ENCODE measurements around the gene FIG4. TPM values are rescaled to one million over a fixed set of nuclear protein-coding genes. Genes with fewer than 3 reads are reported as not detected.
"Not testable (repeated sequence)": the region's sequence is repeated elsewhere in the genome, so short reads cannot be mapped to it uniquely, and the experiment has no call there.

FIG4 gene
- total and polyA plus RNA-seq, 8 donors: 5.8 to 29.0 (median 7.8) TPM

GRCh38 chr6:109738667-109739066 is 47.6 kb downstream of the FIG4 start:
- intact Hi-C loops (cut with DNase I; ENCODE audit: low total_unique reads): no loop called here
- Histone ChIP-seq H3K27me3 (no peaks in the 10 kb centered on the region), H3K36me3 (peaks cover 9 to 69% (median 62%) of the 10 kb centered on the region in 4 donors), H3K4me3 (no peak overlapping the region), H3K27ac (no peak overlapping the region), H3K9me3 (no peaks in the 10 kb centered on the region), H3K4me1 (no peaks in the 10 kb centered on the region)
- WGBS, 5 donors: 86 to 94% (median 88%) methylated on average over 2 of the region's 2 CpGs
- TF ChIP-seq POLR2A (IDR thresholded peaks at IDR 0.05) (no peak), EP300 (IDR thresholded peaks at IDR 0.05) (no peak), POLR2AphosphoS5 (IDR thresholded peaks at IDR 0.05) (no peak), CTCF (IDR thresholded peaks at IDR 0.05) (no peak)
- DNase-seq: no peak

GRCh38 chr6:109739686-109740085 is 48.6 kb downstream of the FIG4 start:
- Histone ChIP-seq H3K4me1 (no peaks in the 10 kb centered on the region), H3K36me3 (peaks cover 9 to 77% (median 67%) of the 10 kb centered on the region in 4 donors), H3K9me3 (no peaks in the 10 kb centered on the region), H3K27ac (no peak overlapping the region), H3K27me3 (no peaks in the 10 kb centered on the region), H3K4me3 (no peak overlapping the region)
- no peak for DNase-seq
- intact Hi-C loops (cut with DNase I; ENCODE audit: low total_unique reads): no loop called here
- TF ChIP-seq POLR2A (IDR thresholded peaks at IDR 0.05): no peak
- TF ChIP-seq CTCF (IDR thresholded peaks at IDR 0.05): no peak
- TF ChIP-seq EP300 (IDR thresholded peaks at IDR 0.05): no peak
- no peak for TF ChIP-seq POLR2AphosphoS5 (IDR thresholded peaks at IDR 0.05)
- WGBS, 5 donors: 89 to 97% (median 94%) methylated on average over 3 of the region's 3 CpGs

GRCh38 chr6:109740787-109741186 is 49.7 kb downstream of the FIG4 start:
- no peaks in the 10 kb centered on the region for H3K9me3 ChIP-seq
- peaks cover under 1 to 67% (median 57%) of the 10 kb centered on the region in 4 donors for H3K36me3 ChIP-seq
- TF ChIP-seq POLR2AphosphoS5 (IDR thresholded peaks at IDR 0.05) (no peak), CTCF (IDR thresholded peaks at IDR 0.05) (no peak), POLR2A (IDR thresholded peaks at IDR 0.05) (no peak), EP300 (IDR thresholded peaks at IDR 0.05) (no peak)
- H3K27ac ChIP-seq: peak overlapping the region in 1 of 5 donors; percentile 14
- peak in 1 of 2 donors; percentile 26 for DNase-seq
- no peaks in the 10 kb centered on the region for H3K4me1 ChIP-seq
- intact Hi-C loops (cut with DNase I; ENCODE audit: low total_unique reads): no loop called here
- no peaks in the 10 kb centered on the region for H3K27me3 ChIP-seq
- no peak overlapping the region for H3K4me3 ChIP-seq
- WGBS, 5 donors: 68 to 86% (median 79%) methylated on average over 7 of the region's 7 CpGs

- Histone ChIP-seq H3K27me3 (no peaks in the 10 kb centered on the region), H3K9me3 (no peaks in the 10 kb centered on the region), H3K27ac (no peak overlapping the region), H3K4me3 (no peak overlapping the region), H3K36me3 (peaks cover 0 to 53% (median 43%) of the 10 kb centered on the region in 4 donors), H3K4me1 (no peaks in the 10 kb centered on the region)
- WGBS, 5 donors: 58 to 83% (median 82%) methylated on average over 2 of the region's 2 CpGs
- intact Hi-C loops (cut with DNase I; ENCODE audit: low total_unique reads): no loop called here
- TF ChIP-seq POLR2A (IDR thresholded peaks at IDR 0.05): no peak
- no peak for DNase-seq
Observed at GRCh38 chr6:109743739-109744138, 52.6 kb downstream of the FIG4 start.

- H3K27ac ChIP-seq; intact Hi-C loops (cut with DNase I; ENCODE audit: low total_unique reads); H3K27me3 ChIP-seq; H3K9me3 ChIP-seq; H3K4me3 ChIP-seq; DNase-seq; H3K4me1 ChIP-seq: not testable (repeated sequence)
- peaks cover 0 to 50% (median 39%) of the 10 kb centered on the region in 4 donors for H3K36me3 ChIP-seq
- WGBS, 5 donors: 93 to 100% (median 97%) methylated on average over 3 of the region's 3 CpGs
Observed at GRCh38 chr6:109744779-109745178, 53.7 kb downstream of the FIG4 start.

All from stomach (tissue), 9 donors.